OCI-LY1 (cell line): ENCODE data around the gene EIF4E3.

Source experiments
- H2AFZ ChIP-seq: fragments of 200-600 bp; sonication (generic), shearing (Covaris generic); 2 replicates; pipeline ENCODE4 v1.6.0; 2014; ENCODE audit warnings: antibody characterized with exemption, mild to moderate bottlenecking, low read length
- H3F3A ChIP-seq: fragments of 200-600 bp; sonication (generic), shearing (Covaris generic); 2 replicates; pipeline ENCODE4 v1.6.0; 2014; ENCODE audit warnings: mild to moderate bottlenecking, antibody characterized with exemption, low read length, moderate library complexity; ENCODE audit not compliant: insufficient read depth
- H3K27ac ChIP-seq: fragments of 200-600 bp; sonication (generic); 2 replicates; pipeline ENCODE4 v1.5.1; 2014; ENCODE audit warnings: low read length, mixed run types, mild to moderate bottlenecking, low read depth; ENCODE audit not compliant: poor library complexity, severe bottlenecking
- H3K27me3 ChIP-seq: fragments of 200-600 bp; sonication (generic); 2 replicates; pipeline ENCODE4 v1.6.0; 2014; ENCODE audit warnings: antibody characterized with exemption, mild to moderate bottlenecking, low read length, moderate library complexity; ENCODE audit not compliant: insufficient read depth
- H3K36me3 ChIP-seq: fragments of 200-600 bp; sonication (generic); 2 replicates; pipeline ENCODE4 v1.6.1; 2014; ENCODE audit warnings: mild to moderate bottlenecking, antibody characterized with exemption, low read length, moderate library complexity, mixed read lengths; ENCODE audit not compliant: insufficient read depth
- H3K4me1 ChIP-seq: fragments of 200-600 bp; sonication (generic); 2 replicates; pipeline ENCODE4 v1.5.1; 2014; ENCODE audit warnings: mild to moderate bottlenecking, low read length, moderate library complexity; ENCODE audit not compliant: insufficient read depth, severe bottlenecking
- H3K4me2 ChIP-seq: fragments of 200-600 bp; sonication (generic), shearing (Covaris generic); 2 replicates; pipeline ENCODE4 v1.6.1; 2014; ENCODE audit warnings: low read length
- H3K4me3 ChIP-seq: fragments of 200-600 bp; sonication (generic); 2 replicates; pipeline ENCODE4 v1.5.1; 2014; ENCODE audit warnings: low read length, low read depth, mild to moderate bottlenecking, mixed read lengths; ENCODE audit not compliant: poor library complexity, severe bottlenecking
- H3K79me2 ChIP-seq: fragments of 200-600 bp; shearing (Covaris generic); 2 replicates; pipeline ENCODE4 v1.6.1; 2016; ENCODE audit warnings: mixed run types, low read length, mixed read lengths; ENCODE audit not compliant: insufficient read depth
- H3K9ac ChIP-seq: fragments of 200-600 bp; sonication (generic), shearing (Covaris generic); 2 replicates; pipeline ENCODE4 v1.6.1; 2014; ENCODE audit warnings: mild to moderate bottlenecking, low read length, mixed read lengths
- H3K9me2 ChIP-seq: fragments of 200-600 bp; sonication (generic), shearing (Covaris generic); 2 replicates; pipeline ENCODE4 v1.6.1; 2014; ENCODE audit warnings: low read depth, mild to moderate bottlenecking, low read length, mixed read lengths
- H3K9me3 ChIP-seq: fragments of 200-600 bp; shearing (Covaris generic); 2 replicates; pipeline ENCODE4 v1.6.1; 2014; ENCODE audit warnings: low read length, mixed read lengths
- H4K20me1 ChIP-seq: fragments of 200-600 bp; sonication (generic), shearing (Covaris generic); 2 replicates; pipeline ENCODE4 v1.6.0; 2016; ENCODE audit warnings: mild to moderate bottlenecking, low read length; ENCODE audit not compliant: insufficient read depth
- EZH2 ChIP-seq: fragments of 200-600 bp; sonication (generic), shearing (Covaris generic); IDR thresholded peaks from 2 replicates; pipeline ENCODE4 v1.8.0; 2017; ENCODE audit warnings: borderline replicate concordance, mixed run types, mild to moderate bottlenecking, antibody characterized with exemption, low read length, moderate library complexity, mixed read lengths
- TF ChIP-seq, protein P1 (sequence below): fragments of 200-600 bp; sonication (generic), shearing (Covaris generic); IDR thresholded peaks from 2 replicates; pipeline ENCODE4 v1.5.1; 2017; ENCODE audit warnings: mild to moderate bottlenecking, antibody characterized with exemption, low read length, moderate library complexity, mixed read lengths

EIF4E3 gene

DNA sequence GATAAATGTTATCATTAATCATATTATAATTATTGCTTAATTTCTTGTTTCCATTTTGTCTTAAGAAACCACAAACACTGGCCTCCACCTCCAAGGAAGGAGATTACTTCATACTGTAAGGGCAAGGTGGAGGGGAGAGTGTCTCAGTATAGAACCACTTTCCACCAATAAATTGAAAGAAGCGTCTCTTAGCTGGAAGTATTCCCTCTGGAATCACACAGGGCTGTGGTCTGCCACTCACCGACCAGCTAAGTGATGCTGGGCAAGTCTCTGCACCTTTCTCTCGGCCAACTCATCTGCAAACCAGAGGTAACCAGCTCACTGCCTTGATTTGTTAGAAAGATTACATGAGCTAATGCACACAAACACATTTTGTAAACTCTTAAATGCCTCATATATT lies 63.1 kb downstream of the EIF4E3 start:
- TF ChIP-seq, protein P1, sequence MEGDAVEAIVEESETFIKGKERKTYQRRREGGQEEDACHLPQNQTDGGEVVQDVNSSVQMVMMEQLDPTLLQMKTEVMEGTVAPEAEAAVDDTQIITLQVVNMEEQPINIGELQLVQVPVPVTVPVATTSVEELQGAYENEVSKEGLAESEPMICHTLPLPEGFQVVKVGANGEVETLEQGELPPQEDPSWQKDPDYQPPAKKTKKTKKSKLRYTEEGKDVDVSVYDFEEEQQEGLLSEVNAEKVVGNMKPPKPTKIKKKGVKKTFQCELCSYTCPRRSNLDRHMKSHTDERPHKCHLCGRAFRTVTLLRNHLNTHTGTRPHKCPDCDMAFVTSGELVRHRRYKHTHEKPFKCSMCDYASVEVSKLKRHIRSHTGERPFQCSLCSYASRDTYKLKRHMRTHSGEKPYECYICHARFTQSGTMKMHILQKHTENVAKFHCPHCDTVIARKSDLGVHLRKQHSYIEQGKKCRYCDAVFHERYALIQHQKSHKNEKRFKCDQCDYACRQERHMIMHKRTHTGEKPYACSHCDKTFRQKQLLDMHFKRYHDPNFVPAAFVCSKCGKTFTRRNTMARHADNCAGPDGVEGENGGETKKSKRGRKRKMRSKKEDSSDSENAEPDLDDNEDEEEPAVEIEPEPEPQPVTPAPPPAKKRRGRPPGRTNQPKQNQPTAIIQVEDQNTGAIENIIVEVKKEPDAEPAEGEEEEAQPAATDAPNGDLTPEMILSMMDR, result no peak
- no peak for TF ChIP-seq EZH2
- H3K4me2 ChIP-seq, result no peak overlapping the region
- no peaks in the 10 kb centered on the region for H3K9me2 ChIP-seq

DNA sequence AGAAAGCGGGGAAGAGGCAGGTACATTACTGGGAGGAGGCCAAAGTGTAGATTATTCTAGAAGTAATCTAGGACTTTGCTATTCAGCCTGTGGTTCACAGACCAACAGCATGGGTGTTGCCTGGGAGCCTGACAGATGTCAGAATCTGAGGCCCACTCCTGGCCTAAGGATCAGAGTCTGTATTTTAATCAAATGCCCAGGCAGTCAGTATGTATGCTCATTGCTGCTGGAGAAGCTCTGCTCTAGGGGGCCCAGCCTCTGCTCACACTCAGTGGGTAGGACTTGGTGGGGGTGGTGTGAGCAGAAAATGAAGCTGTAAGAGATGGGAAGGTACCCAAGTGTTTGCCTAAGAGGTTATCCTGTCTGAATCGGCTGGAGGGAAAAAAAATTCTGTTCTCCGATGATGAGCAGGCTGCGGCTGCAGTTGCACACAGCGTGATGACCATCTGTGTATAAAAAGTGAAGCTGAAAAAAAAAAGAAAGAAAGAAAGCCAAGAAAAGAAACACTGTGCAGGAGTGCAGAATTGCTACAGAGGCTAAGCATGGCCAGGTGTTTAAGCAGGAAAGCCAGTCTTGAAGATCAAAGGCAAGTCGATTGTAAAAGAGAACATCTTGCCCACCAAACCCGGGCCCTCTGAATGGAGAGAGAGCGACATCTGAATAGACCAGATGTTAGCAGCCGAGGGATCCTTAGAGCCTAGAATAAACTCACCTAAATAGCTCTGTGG lies 65.2 kb downstream of the EIF4E3 start:
- Histone ChIP-seq H3F3A (no peaks in the 10 kb centered on the region), H3K9ac (no peak overlapping the region), H3K36me3 (no peaks in the 10 kb centered on the region), H3K79me2 (no peaks in the 10 kb centered on the region), H2AFZ (no peak overlapping the region), H3K9me3 (no peaks in the 10 kb centered on the region), H4K20me1 (no peaks in the 10 kb centered on the region), H3K27me3 (no peaks in the 10 kb centered on the region), H3K9me2 (no peaks in the 10 kb centered on the region), H3K4me3 (no peak overlapping the region), H3K27ac (no peak overlapping the region), H3K4me2 (no peak overlapping the region), H3K4me1 (no peaks in the 10 kb centered on the region)
- TF ChIP-seq EZH2, result no peak
- TF ChIP-seq, protein P1, result no peak

More for the DNA sequence above, 63.1 kb downstream of the EIF4E3 start:
- H2AFZ ChIP-seq, result no peak overlapping the region
- H3K27me3 ChIP-seq, result no peaks in the 10 kb centered on the region
- no peaks in the 10 kb centered on the region for H3K9me3 ChIP-seq
- no peaks in the 10 kb centered on the region for H4K20me1 ChIP-seq
- H3K27ac ChIP-seq, result no peak overlapping the region
- H3F3A ChIP-seq, result no peaks in the 10 kb centered on the region
- H3K79me2 ChIP-seq, result no peaks in the 10 kb centered on the region
- H3K36me3 ChIP-seq, result no peaks in the 10 kb centered on the region
- no peak overlapping the region for H3K4me3 ChIP-seq
- H3K9ac ChIP-seq, result no peak overlapping the region
- H3K4me1 ChIP-seq, result no peaks in the 10 kb centered on the region

DNA sequence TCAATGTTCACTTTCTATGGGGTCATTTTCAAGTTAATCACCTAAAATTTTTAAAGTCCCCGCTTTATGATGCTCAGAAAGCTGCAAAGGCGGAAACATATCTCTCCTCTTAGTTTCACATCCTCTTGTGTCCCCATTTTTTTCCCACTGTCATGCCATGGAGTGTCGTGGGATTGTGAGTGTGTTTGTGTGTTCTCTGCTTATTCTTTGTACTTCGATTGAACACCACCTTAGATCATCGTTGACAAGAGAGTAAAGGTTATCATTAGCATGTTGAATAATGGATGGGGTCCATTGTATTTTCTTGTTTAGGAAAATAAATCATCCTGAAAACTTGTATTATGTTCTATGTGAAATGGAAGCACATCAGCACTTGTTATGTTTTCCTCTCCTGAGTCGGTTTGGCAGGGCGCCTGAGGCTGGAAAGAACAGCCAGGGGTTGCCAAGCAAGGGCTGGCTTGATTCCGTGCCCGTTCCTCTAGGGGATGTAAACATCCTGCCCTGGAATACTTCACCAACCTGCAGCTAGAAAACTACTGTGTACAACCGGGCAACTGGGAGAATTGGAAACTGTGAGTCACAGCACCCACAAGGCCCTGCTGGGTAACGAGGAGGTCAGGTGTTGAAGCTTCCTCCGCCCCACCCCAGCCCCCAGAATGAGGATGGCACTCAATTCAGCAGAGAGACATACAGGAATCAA lies 67.2 kb downstream of the EIF4E3 start:
- H3K4me1 ChIP-seq, result no peaks in the 10 kb centered on the region
- H2AFZ ChIP-seq, result no peak overlapping the region
- H3K4me2 ChIP-seq, result no peak overlapping the region
- no peaks in the 10 kb centered on the region for H3K27me3 ChIP-seq
- H4K20me1 ChIP-seq, result no peaks in the 10 kb centered on the region
- no peak overlapping the region for H3K9ac ChIP-seq
- no peaks in the 10 kb centered on the region for H3K36me3 ChIP-seq
- no peak overlapping the region for H3K27ac ChIP-seq
- H3K79me2 ChIP-seq, result no peaks in the 10 kb centered on the region
- no peak overlapping the region for H3K4me3 ChIP-seq
- no peaks in the 10 kb centered on the region for H3F3A ChIP-seq
- no peaks in the 10 kb centered on the region for H3K9me3 ChIP-seq
- TF ChIP-seq EZH2, result no peak
- TF ChIP-seq, protein P1, result no peak
- no peaks in the 10 kb centered on the region for H3K9me2 ChIP-seq
